D341Med (cell line): ENCODE data around the gene TMEM131L.
A peak's percentile ranks its signal among the peaks of the same experiment; 100 is the strongest.
"Not testable (repeated sequence)": the region's sequence is repeated elsewhere in the genome, so short reads cannot be mapped to it uniquely, and the experiment has no call there.

Experiments
- DNase-seq: peaks from one replicate; pipeline ENCODE4 v3.0.0; 2012; ENCODE audit warnings: low spot score

Gene TMEM131L

GRCh38 chr4:153466081-153466948 is at the start of gene TMEM131L:
TSS of gene TMEM131L (plus strand) at chr4:153466360. CDS start at chr4:153466398, 38 bp downstream.
- DNase-seq = peak; percentile 95

- DNase-seq = not testable (repeated sequence)
These were observed 49.7 kb upstream of the TMEM131L start for GRCh38 chr4:153416456-153416855.

GRCh38 chr4:153418121-153418520 is 48.0 kb upstream of the TMEM131L start:
- DNase-seq = no peak

- no peak for DNase-seq
These were observed 47.6 kb upstream of the TMEM131L start for GRCh38 chr4:153418558-153418957.

GRCh38 chr4:153419029-153419428 is 47.1 kb upstream of the TMEM131L start:
- no peak for DNase-seq

- no peak for DNase-seq
These were observed 46.4 kb upstream of the TMEM131L start for GRCh38 chr4:153419673-153420278.

GRCh38 chr4:153420361-153420760 is 45.8 kb upstream of the TMEM131L start:
- DNase-seq = no peak

GRCh38 chr4:153421941-153422340 is 44.2 kb upstream of the TMEM131L start:
- no peak for DNase-seq

GRCh38 chr4:153426207-153426885 is 39.8 kb upstream of the TMEM131L start:
- no peak for DNase-seq

- no peak for DNase-seq
These were observed 38.6 kb upstream of the TMEM131L start for GRCh38 chr4:153427363-153428071.

GRCh38 chr4:153428941-153429475 is 37.2 kb upstream of the TMEM131L start:
- no peak for DNase-seq

GRCh38 chr4:153432965-153433753 is 33.0 kb upstream of the TMEM131L start:
- peak; percentile 71 for DNase-seq

GRCh38 chr4:153433754-153434105 is 32.4 kb upstream of the TMEM131L start:
- DNase-seq = no peak

GRCh38 chr4:153434190-153434589 is 32.0 kb upstream of the TMEM131L start:
- no peak for DNase-seq

GRCh38 chr4:153438916-153439756 is 27.0 kb upstream of the TMEM131L start:
- no peak for DNase-seq

GRCh38 chr4:153439831-153440230 is 26.3 kb upstream of the TMEM131L start:
- DNase-seq = no peak

- DNase-seq = no peak
These were observed 25.7 kb upstream of the TMEM131L start for GRCh38 chr4:153440475-153440874.

GRCh38 chr4:153447175-153447905 is 18.8 kb upstream of the TMEM131L start:
- no peak for DNase-seq

- DNase-seq = no peak
These were observed 18.0 kb upstream of the TMEM131L start for GRCh38 chr4:153448003-153448731.
